ENCODE measurements around the gene AVP.

Gene AVP

GRCh38 chr20:3051385-3052019, 33.0 kb downstream of the AVP start:
- Histone ChIP-seq H3K9me2 (replicated peaks; ENCODE audit: control insufficient read depth, low read length) (no peaks in the 10 kb centered on the region), H3K4me3 (ENCODE audit: low read length) (no peak overlapping the region), H3F3A (ENCODE audit: control insufficient read depth, insufficient read depth) (peaks cover 6% of the 10 kb centered on the region; the same call in 1 of the 2 replicates), H3K4me1 (ENCODE audit: control insufficient read depth, low read length) (peaks cover 10% of the 10 kb centered on the region; the same call in 1 of the 2 replicates), H3K27ac (ENCODE audit: low read depth, low read length) (no peak overlapping the region), H3K36me3 (ENCODE audit: control insufficient read depth, low read length) (peaks cover 33% of the 10 kb centered on the region), H3K79me2 (ENCODE audit: control insufficient read depth, low read length) (peaks cover 18% of the 10 kb centered on the region), H3K27me3 (ENCODE audit: control insufficient read depth, low read length) (no peaks in the 10 kb centered on the region), H3K9me3 (ENCODE audit: control insufficient read depth, insufficient read depth, low read length) (no peaks in the 10 kb centered on the region), H4K20me1 (ENCODE audit: control insufficient read depth, insufficient read depth, low read depth, low read length) (no peaks in the 10 kb centered on the region), H3K4me2 (ENCODE audit: low read length) (no peak overlapping the region)
- no peak for TF ChIP-seq CTCF (IDR thresholded peaks at IDR 0.05; ENCODE audit: low read depth, low read length, poor library complexity, severe bottlenecking)
- TF ChIP-seq EZH2phosphoT487 (IDR thresholded peaks at IDR 0.05; ENCODE audit: borderline replicate concordance, low read length) = no peak

GRCh38 chr20:3047486-3048419, 36.8 kb downstream of the AVP start:
- Histone ChIP-seq H3K4me3 (ENCODE audit: low read length) (0 out of 2 replicates have a peak overlapping the region, but pooled peaks have one; percentile 86), H3K9me3 (ENCODE audit: control insufficient read depth, insufficient read depth, low read length) (no peaks in the 10 kb centered on the region), H3K9me2 (replicated peaks; ENCODE audit: control insufficient read depth, low read length) (no peaks in the 10 kb centered on the region), H3K27me3 (ENCODE audit: control insufficient read depth, low read length) (no peaks in the 10 kb centered on the region), H4K20me1 (ENCODE audit: control insufficient read depth, insufficient read depth, low read depth, low read length) (no peaks in the 10 kb centered on the region), H3K79me2 (ENCODE audit: control insufficient read depth, low read length) (peaks cover 24% of the 10 kb centered on the region), H3K36me3 (ENCODE audit: control insufficient read depth, low read length) (peaks cover 39% of the 10 kb centered on the region), H3K4me1 (ENCODE audit: control insufficient read depth, low read length) (peaks cover 19% of the 10 kb centered on the region), H3F3A (ENCODE audit: control insufficient read depth, insufficient read depth) (0 out of 2 replicates have a peak, but pooled peaks cover 2% of the 10 kb centered on the region), H3K4me2 (ENCODE audit: low read length) (peak overlapping the region; percentile 79; the same call in 1 of the 2 replicates), H3K27ac (ENCODE audit: low read depth, low read length) (no peak overlapping the region)
- TF ChIP-seq EZH2phosphoT487 (IDR thresholded peaks at IDR 0.05; ENCODE audit: borderline replicate concordance, low read length) (no peak), CTCF (IDR thresholded peaks at IDR 0.05; ENCODE audit: low read depth, low read length, poor library complexity, severe bottlenecking) (no peak)

- Histone ChIP-seq H3K36me3 (ENCODE audit: control insufficient read depth, low read length) (peaks cover 39% of the 10 kb centered on the region), H3K4me2 (ENCODE audit: low read length) (peak overlapping the region; percentile 79), H3K27ac (ENCODE audit: low read depth, low read length) (peak overlapping the region; percentile 24; the same call in 1 of the 2 replicates), H3K4me1 (ENCODE audit: control insufficient read depth, low read length) (peaks cover 19% of the 10 kb centered on the region), H3K9me3 (ENCODE audit: control insufficient read depth, insufficient read depth, low read length) (no peaks in the 10 kb centered on the region), H3K79me2 (ENCODE audit: control insufficient read depth, low read length) (peaks cover 24% of the 10 kb centered on the region), H3K27me3 (ENCODE audit: control insufficient read depth, low read length) (no peaks in the 10 kb centered on the region), H4K20me1 (ENCODE audit: control insufficient read depth, insufficient read depth, low read depth, low read length) (no peaks in the 10 kb centered on the region), H3F3A (ENCODE audit: control insufficient read depth, insufficient read depth) (0 out of 2 replicates have a peak, but pooled peaks cover 6% of the 10 kb centered on the region), H3K4me3 (ENCODE audit: low read length) (peak overlapping the region; percentile 86), H3K9me2 (replicated peaks; ENCODE audit: control insufficient read depth, low read length) (no peaks in the 10 kb centered on the region)
- TF ChIP-seq EZH2phosphoT487 (IDR thresholded peaks at IDR 0.05; ENCODE audit: borderline replicate concordance, low read length) (no peak), CTCF (IDR thresholded peaks at IDR 0.05; ENCODE audit: low read depth, low read length, poor library complexity, severe bottlenecking) (no peak)
These were observed 37.7 kb downstream of the AVP start for GRCh38 chr20:3046677-3047462.

Data from DOHH2 (cell line).